HFF-Myc (cell line): Measurements from ENCODE around the gene PTPRN2.

Experiments
- DNase-seq: peaks from one replicate; pipeline ENCODE4 v3.0.0-alpha.2; 2011; ENCODE audit warnings: low read depth; ENCODE audit errors: extremely low read depth
- H3K4me3 ChIP-seq: replicated peaks from 2 replicates; pipeline ENCODE4 v1.5.1; 2011; ENCODE audit warnings: low read depth, mild to moderate bottlenecking, control low read depth, low read length
- CTCF ChIP-seq: IDR thresholded peaks from 2 replicates; pipeline ENCODE4 v1.5.1; 2012; ENCODE audit warnings: mild to moderate bottlenecking, low read depth, low read length, control low read depth; ENCODE audit errors: missing control alignments

Gene PTPRN2

GRCh38 chr7:157827045-157827862, 760.4 kb downstream of the PTPRN2 start:
- no peak overlapping the region for H3K4me3 ChIP-seq
- DNase-seq: no peak
- no peak for TF ChIP-seq CTCF

- no peak for TF ChIP-seq CTCF
- DNase-seq: no peak
- H3K4me3 ChIP-seq: no peak overlapping the region
These were observed 761.1 kb downstream of the PTPRN2 start for GRCh38 chr7:157826566-157826965.

GRCh38 chr7:157825325-157825724, 762.3 kb downstream of the PTPRN2 start:
- H3K4me3 ChIP-seq: no peak overlapping the region
- no peak for TF ChIP-seq CTCF
- DNase-seq: no peak

GRCh38 chr7:157824819-157825121, 762.9 kb downstream of the PTPRN2 start:
- no peak for DNase-seq
- no peak for TF ChIP-seq CTCF

GRCh38 chr7:157824011-157824818, 763.4 kb downstream of the PTPRN2 start:
- DNase-seq: no peak
- H3K4me3 ChIP-seq: no peak overlapping the region
- TF ChIP-seq CTCF: no peak

More at GRCh38 chr7:157824819-157825121, 762.9 kb downstream of the PTPRN2 start:
- no peak overlapping the region for H3K4me3 ChIP-seq

GRCh38 chr7:157822688-157823031, 765.0 kb downstream of the PTPRN2 start:
- DNase-seq: no peak
- TF ChIP-seq CTCF: no peak
- H3K4me3 ChIP-seq: no peak overlapping the region
